IPS DF 6.9 (cell line): ENCODE data around the gene KRT6B.
"Not testable (repeated sequence)": the region's sequence is repeated elsewhere in the genome, so short reads cannot be mapped to it uniquely, and the experiment has no call there.

ENCODE experiments used
- DNase-seq: peaks from one replicate; pipeline ENCODE4 v3.0.0-alpha.2; 2013; ENCODE audit warnings: low read depth, low spot score
- H3K27ac ChIP-seq: one replicate; pipeline ENCODE4 v1.5.1; 2013; ENCODE audit warnings: low read length, control low read depth
- H3K27me3 ChIP-seq: 2 replicates; pipeline ENCODE4 v1.6.1; 2013; ENCODE audit warnings: mild to moderate bottlenecking, low read length; ENCODE audit not compliant: control insufficient read depth, insufficient read depth
- H3K36me3 ChIP-seq: 2 replicates; pipeline ENCODE4 v1.6.1; 2013; ENCODE audit warnings: low read length; ENCODE audit not compliant: control insufficient read depth, insufficient read depth
- H3K4me1 ChIP-seq: 2 replicates; pipeline ENCODE4 v1.6.1; 2013; ENCODE audit warnings: low read length; ENCODE audit not compliant: control insufficient read depth, insufficient read depth
- H3K4me3 ChIP-seq: 2 replicates; pipeline ENCODE4 v1.5.1; 2013; ENCODE audit warnings: mild to moderate bottlenecking, low read length
- H3K9me3 ChIP-seq: 2 replicates; pipeline ENCODE4 v1.6.1; 2013; ENCODE audit warnings: low read length, inconsistent platforms; ENCODE audit not compliant: control insufficient read depth, insufficient read depth
- WGBS: extraction: QIAGEN DNeasy Blood & Tissue Kit; methylation state at CpG from one replicate; pipeline ENCODE4 v1.1.7; 2013; ENCODE audit warnings: mixed read lengths, missing lambda C conversion rate; ENCODE audit not compliant: insufficient read length, insufficient coverage; 5-methylcytosine and 5-hydroxymethylcytosine counted together

The KRT6B gene

DNA sequence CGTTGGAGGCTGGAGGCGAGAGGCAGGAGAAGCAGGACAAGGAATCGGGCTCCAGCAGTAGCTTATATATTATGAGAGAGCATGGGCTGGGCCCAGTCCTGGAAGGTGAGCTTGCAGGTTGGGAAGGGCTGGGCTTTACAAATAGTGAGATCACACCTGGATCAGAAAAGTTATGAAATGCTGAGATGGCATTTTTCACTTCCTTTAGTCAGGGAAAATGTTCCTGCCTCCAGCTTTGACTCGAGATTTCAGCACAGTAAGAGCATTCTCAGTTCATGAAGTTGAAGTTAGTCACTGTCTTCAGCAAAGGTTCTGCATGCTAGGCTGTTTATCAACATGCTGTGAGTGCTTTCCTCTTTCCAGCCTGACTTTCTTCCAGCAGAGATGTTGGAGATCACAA is 21.8 kb upstream of the KRT6B start, which contains the start of gene KRT6C:
KRT6C (minus strand) TSS at position 38 of the 400 bp plus-strand sequence. CDS start 68 bp downstream, outside the sequence.
- H3K4me3 ChIP-seq: no peak within 1 kb of the TSS
- no peaks in the 10 kb centered on the region for H3K4me1 ChIP-seq
- no peaks in the 10 kb centered on the region for H3K36me3 ChIP-seq
- no peak within 1 kb of the TSS for H3K27ac ChIP-seq
- no peaks in the 10 kb centered on the region for H3K9me3 ChIP-seq
- H3K27me3 ChIP-seq: no peaks in the 10 kb centered on the region
- DNase-seq: no peak
- WGBS: no CpG with 5 or more reads among the region's 4 CpGs

DNA sequence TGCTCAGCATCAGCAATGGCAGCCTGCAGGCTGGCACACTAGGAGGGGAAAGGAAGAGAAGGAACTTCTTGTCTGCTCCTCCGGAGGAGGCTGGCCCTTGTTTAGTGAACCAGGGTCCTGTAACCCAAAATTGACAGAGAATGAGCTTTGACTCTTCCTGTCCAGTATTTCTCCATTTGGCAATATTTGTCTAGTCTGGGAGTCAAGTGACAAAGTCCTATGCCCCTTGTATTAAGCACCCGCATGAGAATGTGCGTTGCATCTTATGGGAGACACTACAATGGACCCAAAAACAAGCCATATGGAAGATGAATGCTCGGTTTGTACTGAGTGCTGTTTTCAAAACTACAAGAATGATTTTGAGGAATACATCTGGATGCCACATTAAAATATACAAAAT is 17.9 kb upstream of the KRT6B start:
- WGBS: no CpG with 5 or more reads among the region's 4 CpGs

DNA sequence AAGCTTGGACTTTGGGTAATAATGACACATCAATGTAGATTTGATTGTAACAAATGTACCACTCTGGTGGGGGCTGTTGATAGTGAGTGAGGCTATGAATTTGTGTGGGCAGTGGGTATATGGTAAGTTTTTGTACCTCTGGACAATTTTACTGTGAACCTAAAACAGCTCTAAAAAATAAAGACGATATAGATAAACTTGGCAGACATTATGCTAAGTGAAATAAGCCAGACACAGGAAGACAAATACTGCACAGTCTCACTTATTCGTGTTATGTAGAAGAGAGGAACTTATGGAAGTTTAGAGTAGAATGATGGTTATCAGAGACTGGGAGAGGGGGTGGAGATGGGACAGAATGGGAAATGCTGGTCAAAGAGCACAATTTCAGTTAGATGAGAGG is 13.0 kb upstream of the KRT6B start:
- no peaks in the 10 kb centered on the region for H3K9me3 ChIP-seq
- H3K36me3 ChIP-seq: no peaks in the 10 kb centered on the region
- H3K27ac ChIP-seq: no peak overlapping the region
- DNase-seq: no peak
- no peaks in the 10 kb centered on the region for H3K27me3 ChIP-seq
- no CpG with 5 or more reads among the region's 2 CpGs for WGBS
- no peaks in the 10 kb centered on the region for H3K4me1 ChIP-seq
- H3K4me3 ChIP-seq: no peak overlapping the region

More for the DNA sequence above, 17.9 kb upstream of the KRT6B start:
- Histone ChIP-seq H3K27ac (no peak overlapping the region), H3K9me3 (no peaks in the 10 kb centered on the region), H3K36me3 (no peaks in the 10 kb centered on the region), H3K4me3 (no peak overlapping the region), H3K27me3 (no peaks in the 10 kb centered on the region), H3K4me1 (no peaks in the 10 kb centered on the region)
- no peak for DNase-seq

DNA sequence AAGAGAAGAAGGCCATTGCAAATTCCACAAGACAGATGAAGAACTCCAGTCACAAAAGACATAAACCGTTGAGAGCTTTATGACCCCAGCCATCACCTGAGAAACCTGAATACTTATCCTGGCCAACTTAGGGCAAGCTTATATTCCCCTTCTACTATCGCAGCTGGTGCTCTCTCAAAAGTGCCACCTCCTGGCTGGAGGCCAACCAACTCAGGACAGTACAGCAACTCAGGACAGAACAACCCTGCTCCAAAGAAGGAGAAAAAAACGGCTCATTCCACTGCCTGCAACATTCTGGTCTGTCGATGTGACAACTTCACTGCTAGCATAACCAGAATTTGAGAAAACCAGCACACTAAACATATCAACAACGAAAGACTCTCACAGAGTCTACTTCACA is 9.7 kb upstream of the KRT6B start:
- WGBS: no CpG with 5 or more reads among the region's 5 CpGs
- Histone ChIP-seq H3K36me3 (no peaks in the 10 kb centered on the region), H3K27me3 (no peaks in the 10 kb centered on the region), H3K27ac (no peak overlapping the region), H3K4me3 (no peak overlapping the region), H3K9me3 (no peaks in the 10 kb centered on the region), H3K4me1 (no peaks in the 10 kb centered on the region)
- DNase-seq: no peak

DNA sequence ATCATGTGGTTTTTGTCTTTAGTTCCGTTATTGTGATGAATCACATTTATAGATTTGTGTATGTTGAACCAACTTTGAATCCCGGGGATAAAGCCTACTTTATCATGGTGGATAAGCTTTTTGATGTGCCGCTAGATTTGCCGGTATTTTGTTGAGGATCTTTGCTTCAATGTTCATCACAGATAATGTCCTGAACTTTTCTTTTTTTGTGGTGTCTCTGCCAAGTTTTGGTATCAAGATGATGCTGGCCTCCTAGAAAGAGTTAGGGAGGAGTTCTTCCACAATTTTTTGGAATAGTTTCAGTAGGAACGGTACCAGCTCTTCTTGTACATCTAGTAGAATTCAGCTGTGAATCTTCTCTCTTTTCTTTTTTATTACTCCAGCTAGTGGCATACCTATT is 6.9 kb upstream of the KRT6B start:
- no CpG with 5 or more reads among the region's 5 CpGs for WGBS
- no peaks in the 10 kb centered on the region for H3K27me3 ChIP-seq
- no peak for DNase-seq
- no peak overlapping the region for H3K27ac ChIP-seq
- no peaks in the 10 kb centered on the region for H3K36me3 ChIP-seq
- no peaks in the 10 kb centered on the region for H3K9me3 ChIP-seq
- H3K4me1 ChIP-seq: peaks cover 2% of the 10 kb centered on the region; the same call in 1 of the 2 replicates
- no peak overlapping the region for H3K4me3 ChIP-seq

DNA sequence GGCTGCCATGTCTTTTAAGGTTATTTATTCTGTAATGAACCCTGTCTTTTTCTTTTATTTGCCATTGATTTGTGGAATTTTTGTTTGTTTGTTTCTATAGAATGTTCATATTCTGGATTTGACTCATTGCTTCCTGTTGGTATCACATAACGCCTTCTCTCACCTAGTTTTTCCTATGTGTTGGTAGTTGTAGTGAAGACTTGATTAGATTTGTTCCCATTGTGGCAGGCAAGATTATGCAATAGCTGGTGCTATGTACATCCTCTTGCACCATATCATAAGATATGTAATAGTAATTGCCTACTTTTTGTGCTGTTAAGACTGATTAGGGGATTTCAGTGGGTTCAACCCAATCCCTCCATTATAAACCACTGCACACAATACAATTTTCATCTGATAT is 3.9 kb upstream of the KRT6B start:
- H3K4me3 ChIP-seq: no peak overlapping the region
- H3K9me3 ChIP-seq: no peaks in the 10 kb centered on the region
- H3K27ac ChIP-seq: no peak overlapping the region
- no CpG with 5 or more reads among the region's 1 CpG for WGBS
- H3K36me3 ChIP-seq: no peaks in the 10 kb centered on the region
- no peaks in the 10 kb centered on the region for H3K27me3 ChIP-seq
- peaks cover 2% of the 10 kb centered on the region; the same call in 1 of the 2 replicates for H3K4me1 ChIP-seq
- no peak for DNase-seq

DNA sequence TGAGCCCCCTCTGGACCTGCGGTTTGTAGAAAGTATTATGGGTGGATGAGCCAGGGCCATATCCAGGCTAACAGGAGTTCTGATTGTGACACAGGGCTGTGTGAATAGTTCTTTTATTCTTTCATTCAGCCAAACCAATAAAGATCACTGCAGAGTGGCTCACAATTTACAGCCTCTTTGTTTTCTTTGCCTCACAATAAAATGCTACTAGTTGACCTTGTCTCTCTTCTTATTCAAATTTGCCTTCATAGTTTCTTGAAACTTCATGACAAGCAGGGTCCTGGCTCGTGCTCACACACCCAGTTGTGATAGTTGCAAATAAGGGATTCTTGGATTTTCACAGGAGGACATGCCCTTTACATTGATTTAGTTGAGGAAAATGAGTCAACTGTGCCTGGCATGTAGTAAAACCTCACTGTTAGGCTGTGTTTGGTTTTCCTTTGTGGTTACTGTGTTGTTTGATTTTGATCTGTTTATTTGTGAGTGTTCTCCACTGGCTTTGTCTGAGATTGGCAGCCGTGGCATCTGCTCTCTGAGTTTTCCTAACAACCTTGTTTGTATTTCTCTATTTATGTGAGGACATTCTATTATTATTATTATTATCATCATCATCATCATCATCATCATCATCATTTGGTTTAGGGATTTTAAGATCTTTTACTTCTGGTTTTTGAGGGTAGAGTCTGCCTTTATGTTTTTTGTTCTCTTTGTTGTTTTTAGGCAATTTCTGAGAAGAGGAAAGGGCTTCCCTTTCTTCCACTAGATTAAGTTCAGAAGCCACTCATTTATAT is 2.7 kb upstream of the KRT6B start:
- H3K4me1 ChIP-seq: peaks cover 2% of the 10 kb centered on the region; the same call in 1 of the 2 replicates
- H3K9me3 ChIP-seq: no peaks in the 10 kb centered on the region
- no peaks in the 10 kb centered on the region for H3K27me3 ChIP-seq
- no CpG with 5 or more reads among the region's 3 CpGs for WGBS
- no peak overlapping the region for H3K27ac ChIP-seq
- no peak for DNase-seq
- no peak overlapping the region for H3K4me3 ChIP-seq
- no peaks in the 10 kb centered on the region for H3K36me3 ChIP-seq

DNA sequence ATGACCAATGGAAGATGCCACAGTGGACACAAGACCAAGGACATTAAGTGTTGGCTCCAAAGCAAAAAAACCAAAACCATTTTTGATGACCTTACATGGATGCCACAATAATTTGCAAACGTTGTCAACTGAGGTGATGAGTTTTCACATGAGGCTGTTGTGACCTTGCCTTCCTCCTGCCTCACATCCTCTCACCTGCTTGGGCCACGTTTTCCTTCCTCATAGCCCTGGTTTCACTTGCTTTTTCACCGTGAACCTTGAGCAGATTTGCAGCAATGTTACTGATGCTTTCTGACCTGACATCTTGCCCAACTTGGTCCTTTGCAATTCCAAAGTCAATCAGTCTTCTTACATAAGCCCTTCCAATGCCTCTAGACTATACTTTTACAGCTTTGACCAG is 3.7 kb downstream of the KRT6B start:
- Histone ChIP-seq H3K36me3 (no peaks in the 10 kb centered on the region), H3K27ac (no peak overlapping the region), H3K9me3 (no peaks in the 10 kb centered on the region), H3K4me3 (no peak overlapping the region), H3K4me1 (no peaks in the 10 kb centered on the region), H3K27me3 (no peaks in the 10 kb centered on the region)
- no CpG with 5 or more reads among the region's 3 CpGs for WGBS
- DNase-seq: no peak

DNA sequence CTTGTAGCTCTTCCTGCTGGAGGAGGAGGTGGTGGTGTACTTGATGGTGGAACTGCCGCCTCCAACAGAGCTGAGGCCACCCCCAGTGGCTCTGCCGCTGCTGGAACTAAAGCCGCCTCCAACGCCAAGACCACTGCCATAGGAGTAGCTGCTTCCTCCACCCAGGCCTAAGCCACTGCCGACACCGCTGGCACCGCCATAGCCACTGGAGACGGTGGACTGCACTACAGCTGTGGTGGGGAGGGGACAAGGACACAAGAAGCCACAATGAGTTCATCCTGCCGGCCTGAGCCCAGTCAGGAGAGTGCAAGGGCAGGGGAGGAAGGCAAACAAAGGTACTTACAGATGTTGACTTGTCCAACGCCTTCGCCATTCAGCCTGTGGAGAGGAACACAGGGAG is 4.8 kb downstream of the KRT6B start:
- H3K4me3 ChIP-seq, DNase-seq, H3K27me3 ChIP-seq, H3K4me1 ChIP-seq, H3K9me3 ChIP-seq, H3K27ac ChIP-seq, H3K36me3 ChIP-seq: not testable (repeated sequence)
- WGBS: no CpG with 5 or more reads among the region's 11 CpGs

DNA sequence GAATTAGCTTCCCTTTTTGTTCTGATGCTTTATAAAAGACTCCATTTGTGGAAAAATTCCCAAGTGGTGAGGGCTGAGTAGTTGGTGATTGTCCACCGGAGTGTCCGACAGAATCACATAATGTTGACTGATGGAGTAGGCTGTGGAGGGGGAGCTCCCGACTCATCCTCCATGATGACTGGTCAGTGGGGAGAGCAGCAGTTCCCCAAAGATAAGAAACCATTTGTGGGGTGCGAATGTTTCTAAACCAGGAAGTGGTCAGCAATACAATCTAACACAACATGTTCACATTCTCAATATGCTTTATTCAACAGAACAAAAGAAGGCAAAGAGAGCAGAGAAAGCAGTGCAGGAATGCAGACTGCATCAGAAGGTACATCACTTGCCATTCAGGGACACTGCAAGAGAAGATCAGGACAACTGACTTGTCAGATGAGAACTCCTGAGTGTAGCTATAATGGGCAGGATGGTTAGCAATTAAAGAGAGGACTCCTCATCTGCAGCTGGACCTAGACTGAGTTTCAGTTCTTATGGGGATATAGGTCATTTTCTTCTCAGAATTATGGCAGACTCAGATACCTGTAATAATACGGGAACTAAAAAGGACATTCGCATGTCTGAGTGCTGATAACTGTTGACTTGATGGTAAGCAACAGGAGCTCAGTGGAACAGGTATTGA is 5.4 kb downstream of the KRT6B start:
- no peaks in the 10 kb centered on the region for H3K36me3 ChIP-seq
- no CpG with 5 or more reads among the region's 6 CpGs for whole genome bisulfite sequencing
- H3K9me3 ChIP-seq: no peaks in the 10 kb centered on the region
- no peak overlapping the region for H3K4me3 ChIP-seq
- peaks cover 2% of the 10 kb centered on the region for H3K4me1 ChIP-seq
- DNase-seq: no peak
- no peak overlapping the region for H3K27ac ChIP-seq
- H3K27me3 ChIP-seq: no peaks in the 10 kb centered on the region
